Loucy (cell line): ENCODE data around the gene NOXO1.

ENCODE experiments used
- EZH2phosphoT487 ChIP-seq: fragments of 200-600 bp; IDR thresholded peaks from 2 replicates; pipeline ENCODE4 v1.6.1; 2018; ENCODE audit warnings: antibody characterized with exemption, mild to moderate bottlenecking, moderate library complexity, borderline replicate concordance
- TF ChIP-seq, protein P1 (sequence below): fragments of 200-600 bp; sonication (generic); conservative IDR thresholded peaks from 2 replicates; pipeline ENCODE4 v1.5.1; 2014; ENCODE audit warnings: mild to moderate bottlenecking, antibody characterized with exemption, low read length

DNA sequence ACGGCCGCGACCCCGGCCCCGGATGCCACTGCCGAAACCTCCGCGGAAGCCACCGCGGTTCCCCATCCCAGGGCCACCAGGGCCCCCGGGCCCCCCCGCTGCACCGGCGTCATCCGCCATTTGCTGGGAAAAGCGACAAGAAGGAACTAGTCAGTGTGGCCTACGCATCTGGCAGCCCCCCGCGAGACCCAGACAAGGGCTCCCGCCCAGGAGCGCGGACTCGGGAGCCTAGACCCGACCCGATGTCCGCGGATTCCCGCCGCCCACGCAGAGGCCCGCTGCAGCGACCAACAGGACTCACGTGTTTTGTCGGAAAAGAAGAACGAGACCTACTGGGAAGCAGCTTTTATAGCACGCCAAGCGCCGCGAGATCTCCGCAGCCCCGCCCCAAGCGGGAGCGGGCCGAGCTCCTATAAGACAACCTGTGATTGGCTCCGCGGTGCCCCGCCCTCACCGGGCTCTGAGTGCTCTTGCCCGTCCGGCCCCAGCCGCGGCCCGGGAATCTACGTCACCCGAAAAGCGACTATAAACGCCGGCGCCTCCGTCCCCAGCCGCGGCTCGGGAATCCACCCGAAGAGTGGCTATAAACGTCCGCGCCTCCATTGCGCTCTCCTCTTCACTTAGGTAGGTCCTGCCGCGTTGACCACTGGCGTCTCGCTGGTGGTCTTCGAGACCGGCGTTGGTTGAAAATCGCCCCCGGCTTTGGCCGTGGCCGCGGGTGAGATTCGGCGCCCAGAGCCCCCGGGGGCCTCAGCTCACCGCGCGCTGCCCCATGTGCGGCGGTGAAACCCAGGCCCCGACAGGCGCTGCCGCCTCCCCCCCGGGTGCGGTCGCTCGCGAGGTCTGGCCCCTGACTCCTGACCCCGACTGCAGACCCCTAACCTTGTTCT lies 16.5 kb downstream of the NOXO1 start, which contains the start of gene RPS2:
- TF ChIP-seq, protein P1, sequence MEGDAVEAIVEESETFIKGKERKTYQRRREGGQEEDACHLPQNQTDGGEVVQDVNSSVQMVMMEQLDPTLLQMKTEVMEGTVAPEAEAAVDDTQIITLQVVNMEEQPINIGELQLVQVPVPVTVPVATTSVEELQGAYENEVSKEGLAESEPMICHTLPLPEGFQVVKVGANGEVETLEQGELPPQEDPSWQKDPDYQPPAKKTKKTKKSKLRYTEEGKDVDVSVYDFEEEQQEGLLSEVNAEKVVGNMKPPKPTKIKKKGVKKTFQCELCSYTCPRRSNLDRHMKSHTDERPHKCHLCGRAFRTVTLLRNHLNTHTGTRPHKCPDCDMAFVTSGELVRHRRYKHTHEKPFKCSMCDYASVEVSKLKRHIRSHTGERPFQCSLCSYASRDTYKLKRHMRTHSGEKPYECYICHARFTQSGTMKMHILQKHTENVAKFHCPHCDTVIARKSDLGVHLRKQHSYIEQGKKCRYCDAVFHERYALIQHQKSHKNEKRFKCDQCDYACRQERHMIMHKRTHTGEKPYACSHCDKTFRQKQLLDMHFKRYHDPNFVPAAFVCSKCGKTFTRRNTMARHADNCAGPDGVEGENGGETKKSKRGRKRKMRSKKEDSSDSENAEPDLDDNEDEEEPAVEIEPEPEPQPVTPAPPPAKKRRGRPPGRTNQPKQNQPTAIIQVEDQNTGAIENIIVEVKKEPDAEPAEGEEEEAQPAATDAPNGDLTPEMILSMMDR = no peak; the same call in 1 of the 2 replicates
- TF ChIP-seq EZH2phosphoT487 = no peak
